ENCODE results near the gene OBSCN.

The OBSCN gene

DNA sequence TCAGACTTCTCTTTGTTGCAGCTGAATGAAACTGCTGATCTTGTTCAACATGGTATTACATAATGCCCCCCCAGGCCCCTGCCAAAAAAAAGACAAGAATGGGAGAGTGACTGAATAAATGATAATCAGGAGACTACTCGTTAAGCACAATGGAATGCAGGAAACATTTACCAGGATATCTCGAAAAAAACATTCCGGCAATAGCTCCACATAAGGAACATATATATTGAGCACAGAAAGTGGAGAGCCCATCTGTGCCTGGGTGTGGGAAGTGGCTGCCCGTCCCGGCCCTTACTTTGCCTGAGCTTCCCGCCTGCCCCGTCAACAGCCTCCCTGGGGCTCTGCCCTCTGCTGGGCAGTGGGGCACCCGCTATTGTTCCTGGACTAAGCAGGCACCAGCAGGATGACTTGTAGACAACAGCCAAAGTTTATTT, 185.4 kb downstream of the OBSCN start:
- no peak for DNase-seq

DNA sequence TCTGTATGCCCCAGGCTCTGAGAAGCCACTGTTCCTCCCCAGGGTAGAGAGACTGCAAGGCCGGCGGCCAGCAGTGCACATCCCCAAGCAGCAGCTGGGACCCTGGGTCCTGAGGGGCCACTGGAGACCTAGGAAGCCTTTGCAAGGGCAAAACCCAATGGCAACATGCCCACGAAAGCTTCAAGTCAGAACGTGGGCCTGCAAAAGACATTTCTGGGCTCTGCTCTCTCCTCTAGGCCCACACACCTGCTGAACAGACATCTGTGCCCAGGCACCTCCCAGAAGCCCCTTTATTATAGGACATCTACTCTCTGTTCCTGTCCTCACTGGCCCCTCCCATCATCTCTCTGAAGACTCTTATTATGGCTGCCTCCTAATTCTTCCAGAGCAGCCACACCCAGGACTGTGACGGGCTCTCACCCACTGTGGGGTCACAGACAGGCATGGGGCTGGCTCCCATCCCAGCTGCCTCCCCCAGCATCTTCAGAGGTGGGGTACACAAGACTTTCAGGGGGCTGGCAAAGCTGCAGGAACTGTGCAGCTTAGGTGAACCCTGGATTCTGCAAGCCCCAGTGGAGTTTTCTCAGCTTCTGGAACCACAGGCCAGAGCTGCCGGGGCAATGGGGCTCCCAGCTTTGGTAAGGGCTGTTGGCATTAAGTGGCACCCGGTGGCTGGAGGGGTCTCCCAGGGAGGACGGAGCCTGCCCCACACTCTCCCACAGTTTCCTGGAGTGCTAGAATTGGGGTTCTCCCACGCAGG, 186.1 kb downstream of the OBSCN start:
- no peak for DNase-seq

GRCh38 chr1:228394571-228395394, 186.9 kb downstream of the OBSCN start:
- peak; percentile 0 for DNase-seq

DNA sequence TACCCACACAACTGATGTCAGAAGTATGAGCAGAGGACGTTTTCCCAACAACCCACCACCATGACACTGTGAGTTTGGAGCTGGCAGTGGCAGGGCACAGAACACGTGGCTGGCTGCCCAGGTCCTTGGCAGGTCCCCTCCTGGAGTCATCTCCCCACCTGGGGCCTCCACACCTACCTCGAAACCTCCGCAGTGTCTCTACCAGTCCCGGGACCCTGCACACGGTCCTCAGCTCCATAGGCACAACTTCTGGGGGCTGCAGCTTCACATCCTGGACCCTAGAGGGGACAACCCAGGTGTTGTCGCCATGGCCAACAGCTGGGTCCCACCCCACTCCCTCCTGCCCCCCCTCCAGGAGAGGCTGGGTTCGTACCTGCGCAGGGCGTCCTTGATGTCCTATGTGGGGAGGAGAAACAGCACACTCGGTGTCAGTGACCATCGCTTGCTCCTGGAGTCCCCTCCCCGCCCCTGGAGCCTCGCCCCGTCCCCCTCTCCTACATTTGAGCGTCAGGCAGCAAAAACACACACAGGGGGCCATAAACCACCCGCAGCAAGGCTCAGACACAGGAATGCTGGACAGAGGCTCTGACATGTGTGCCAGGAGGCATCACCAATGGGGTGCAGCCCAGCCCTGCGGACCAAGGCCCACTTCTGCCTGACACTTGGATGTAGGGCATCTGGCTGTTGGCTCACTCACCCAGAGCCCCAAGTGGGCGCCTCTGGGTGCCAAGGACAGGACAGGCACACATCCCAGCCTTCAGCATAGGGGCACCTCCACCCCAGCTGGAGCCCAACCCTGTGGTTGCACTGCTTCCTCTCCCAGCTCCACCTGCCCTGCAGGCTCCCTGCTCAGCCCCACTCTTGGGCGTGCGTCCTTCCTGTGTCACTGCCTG, 189.2 kb downstream of the OBSCN start:
- DNase-seq = no peak

DNA sequence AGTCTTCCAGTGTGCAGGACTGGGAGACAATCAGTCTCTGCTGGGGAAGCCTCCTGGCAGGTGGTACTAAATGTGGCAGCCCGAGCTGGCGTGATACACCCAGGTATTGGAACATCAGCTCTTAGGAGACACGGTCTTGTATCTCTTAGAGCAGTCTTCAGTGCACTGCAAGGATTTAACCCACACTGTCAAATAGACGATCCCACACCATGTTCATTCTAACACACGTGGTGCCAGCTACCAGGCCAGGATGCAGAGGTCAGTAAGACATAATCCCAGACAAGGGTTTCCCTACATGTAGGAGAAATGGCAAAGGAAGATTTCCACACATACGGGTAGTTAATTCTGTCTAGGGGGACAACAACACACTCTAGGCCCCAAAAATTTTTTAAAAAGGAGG, 190.1 kb downstream of the OBSCN start:
- no peak for DNase-seq

GRCh38 chr1:228398741-228399461, 191.1 kb downstream of the OBSCN start:
- no peak for DNase-seq

GRCh38 chr1:228399531-228400236, 191.8 kb downstream of the OBSCN start:
- no peak for DNase-seq

- no peak for DNase-seq
Measured at GRCh38 chr1:228400237-228400651, 192.4 kb downstream of the OBSCN start.

DNA sequence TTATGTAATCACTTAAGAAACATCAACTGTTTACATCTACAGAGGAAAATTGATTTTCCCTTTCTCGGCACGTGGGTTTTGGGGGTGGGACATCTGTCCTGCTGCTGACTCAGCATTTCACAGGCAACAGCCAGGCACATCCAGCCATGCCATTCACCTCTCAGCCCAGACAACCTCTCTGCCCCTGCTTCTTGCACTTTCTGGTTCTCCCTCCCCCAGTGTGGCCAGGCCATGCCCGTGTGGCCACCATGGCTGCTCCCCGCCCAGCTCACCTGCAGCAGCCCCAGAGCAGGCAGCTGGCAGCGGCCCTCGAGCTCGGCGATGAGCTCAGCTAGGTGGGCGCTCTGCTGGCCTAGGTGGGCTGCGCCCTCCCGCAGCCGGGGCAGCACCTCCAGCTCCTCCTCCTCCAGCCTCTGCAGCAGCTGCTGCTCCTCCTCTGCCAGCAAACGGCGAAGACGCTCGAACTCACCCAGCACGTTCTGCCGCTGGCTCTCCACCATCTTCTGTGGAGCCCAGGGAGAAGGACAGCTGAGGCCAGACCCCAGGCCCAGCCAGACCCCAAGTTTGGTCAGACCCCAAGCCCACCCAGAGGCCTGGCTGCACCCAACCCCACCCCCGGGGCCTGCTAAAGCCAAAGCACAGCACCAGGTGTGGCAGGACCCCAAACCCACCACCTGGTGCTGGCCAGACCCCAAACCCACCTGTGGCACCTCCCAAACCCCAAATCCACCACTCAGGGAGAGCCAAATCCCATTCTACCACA, 193.0 kb downstream of the OBSCN start:
- DNase-seq = no peak

GRCh38 chr1:228401782-228402640, 194.2 kb downstream of the OBSCN start:
- no peak for DNase-seq

DNA sequence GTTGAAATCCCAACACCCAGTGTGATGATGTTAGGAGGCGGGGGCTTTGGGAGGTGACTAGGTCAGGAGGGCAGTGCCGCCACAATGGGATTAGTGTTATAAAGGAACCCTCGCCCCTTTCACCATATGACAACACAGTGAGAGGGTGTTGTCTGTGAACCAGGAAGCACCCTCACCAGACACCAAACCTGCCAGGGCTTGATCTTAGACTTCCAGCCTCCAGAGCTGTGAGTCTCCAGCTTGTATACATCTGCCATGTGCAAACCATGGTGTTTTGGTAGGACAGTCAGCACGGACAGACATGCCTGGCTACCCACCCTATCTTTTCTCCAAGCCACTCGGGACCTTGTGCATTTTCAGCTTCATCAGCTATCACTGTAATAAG, 194.8 kb downstream of the OBSCN start:
- no peak for DNase-seq

- no peak for DNase-seq
Measured at GRCh38 chr1:228403231-228403631, 195.4 kb downstream of the OBSCN start.

DNA sequence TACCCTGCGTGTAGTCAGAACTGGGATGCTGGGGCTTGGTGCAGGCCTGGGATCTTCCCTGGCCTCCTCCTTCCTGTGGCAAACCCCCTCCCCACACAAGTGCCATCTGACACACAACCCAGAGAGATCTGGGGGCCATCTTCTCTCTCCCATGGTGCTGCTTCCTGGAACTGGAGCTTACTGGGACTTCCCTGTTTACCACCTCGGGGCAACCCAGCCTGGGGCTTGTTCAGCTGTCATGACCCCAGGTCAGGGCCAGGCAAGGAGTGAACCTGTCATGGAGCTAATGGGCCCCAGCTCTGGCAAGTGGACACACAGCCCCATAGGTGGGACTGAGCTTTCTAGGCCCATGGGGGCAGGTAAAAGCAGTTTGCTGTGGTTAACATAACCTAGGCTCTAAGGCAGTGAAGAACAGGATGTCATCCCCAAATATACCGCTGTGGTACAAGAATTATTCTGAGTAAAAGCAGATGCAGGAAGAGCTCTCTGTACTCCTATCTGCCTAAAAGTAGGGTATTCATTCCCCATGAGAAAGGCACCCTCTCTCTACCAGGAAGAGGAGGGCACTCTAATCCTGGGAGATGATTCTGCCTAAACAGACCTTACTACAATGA, 196.4 kb downstream of the OBSCN start:
- DNase-seq = no peak

DNA sequence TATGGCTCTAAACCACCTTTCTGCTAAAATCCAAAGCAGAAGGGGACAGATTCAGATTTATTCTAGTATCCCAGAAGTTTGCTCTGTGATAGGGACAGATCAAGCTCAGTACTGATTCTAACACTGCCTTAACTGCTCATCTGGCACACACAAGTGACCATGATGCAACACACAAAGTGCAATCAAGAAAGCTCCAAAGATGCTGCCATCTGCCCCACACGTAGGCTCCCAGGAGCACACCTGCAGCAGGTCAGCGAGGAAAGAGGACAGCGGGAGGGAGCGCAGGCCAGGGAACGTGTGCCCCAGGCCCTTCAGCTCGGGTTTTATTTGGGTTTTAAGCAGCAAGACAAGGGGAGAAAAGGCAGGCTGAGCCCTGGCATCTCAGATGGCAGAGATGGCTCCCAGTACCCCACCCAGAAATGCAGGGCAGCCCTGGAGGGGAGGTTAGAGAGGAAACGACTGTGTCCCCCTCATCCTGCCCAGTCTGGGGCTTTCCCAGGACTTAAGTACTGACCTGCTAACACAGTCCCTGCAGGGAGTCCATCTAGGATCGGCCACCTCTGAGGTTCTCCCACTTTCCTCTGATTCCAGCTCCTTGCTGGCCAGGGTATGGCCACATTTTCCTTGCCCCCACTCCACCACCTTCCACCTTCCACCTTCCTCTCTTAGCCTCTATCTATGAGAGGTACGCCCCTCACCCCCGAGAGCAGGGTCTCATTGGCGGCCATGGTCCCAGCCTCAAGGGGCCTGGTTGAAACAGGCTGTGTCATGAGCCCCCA, 197.5 kb downstream of the OBSCN start:
- no peak for DNase-seq

GRCh38 chr1:228405979-228406228, 198.1 kb downstream of the OBSCN start:
- DNase-seq = no peak

DNA sequence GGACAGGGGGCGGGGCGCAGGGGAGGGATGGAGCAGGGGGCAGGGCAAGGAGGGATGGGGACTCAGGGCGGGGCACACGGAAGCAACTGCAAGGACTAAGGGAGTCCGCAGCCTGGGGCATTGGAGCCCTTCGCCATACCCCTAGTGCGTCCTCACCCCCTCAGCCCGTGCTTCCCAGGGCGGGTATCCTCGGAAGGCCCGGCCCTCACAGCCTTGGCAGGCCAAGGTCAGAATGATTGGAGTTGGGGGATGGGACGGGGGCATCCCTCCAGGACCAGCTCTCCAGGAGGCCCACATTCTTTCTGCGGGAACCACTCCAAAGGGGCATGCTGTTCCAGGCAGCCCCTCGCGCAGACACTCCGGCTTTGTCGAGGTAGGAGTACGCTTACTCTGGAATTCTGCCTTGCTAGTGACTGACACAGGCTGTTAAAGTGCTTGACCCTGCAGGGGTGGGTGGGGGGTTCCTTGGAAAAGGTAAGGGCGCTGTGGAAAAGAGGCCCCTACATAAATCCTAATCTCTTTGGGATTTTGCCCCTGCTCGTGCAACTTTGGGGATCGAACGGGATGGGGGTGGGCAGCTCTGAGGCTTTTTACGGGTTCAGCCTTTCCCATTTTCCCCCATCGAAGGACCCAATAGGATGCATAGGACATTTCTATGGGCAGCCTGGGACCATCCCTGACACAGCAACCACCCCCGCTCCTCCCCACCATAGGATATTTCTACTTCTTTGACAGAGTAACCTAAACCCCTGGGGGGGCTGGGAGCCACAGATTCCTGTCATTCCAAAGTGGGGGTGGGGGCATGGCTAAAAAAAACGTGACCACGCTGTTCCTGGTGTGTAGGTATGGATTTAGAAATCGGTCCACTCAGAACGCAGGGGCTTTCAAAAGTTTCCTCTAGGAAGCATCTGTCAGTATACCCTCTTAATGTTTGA, 199.5 kb downstream of the OBSCN start:
- no peak for DNase-seq

DNA sequence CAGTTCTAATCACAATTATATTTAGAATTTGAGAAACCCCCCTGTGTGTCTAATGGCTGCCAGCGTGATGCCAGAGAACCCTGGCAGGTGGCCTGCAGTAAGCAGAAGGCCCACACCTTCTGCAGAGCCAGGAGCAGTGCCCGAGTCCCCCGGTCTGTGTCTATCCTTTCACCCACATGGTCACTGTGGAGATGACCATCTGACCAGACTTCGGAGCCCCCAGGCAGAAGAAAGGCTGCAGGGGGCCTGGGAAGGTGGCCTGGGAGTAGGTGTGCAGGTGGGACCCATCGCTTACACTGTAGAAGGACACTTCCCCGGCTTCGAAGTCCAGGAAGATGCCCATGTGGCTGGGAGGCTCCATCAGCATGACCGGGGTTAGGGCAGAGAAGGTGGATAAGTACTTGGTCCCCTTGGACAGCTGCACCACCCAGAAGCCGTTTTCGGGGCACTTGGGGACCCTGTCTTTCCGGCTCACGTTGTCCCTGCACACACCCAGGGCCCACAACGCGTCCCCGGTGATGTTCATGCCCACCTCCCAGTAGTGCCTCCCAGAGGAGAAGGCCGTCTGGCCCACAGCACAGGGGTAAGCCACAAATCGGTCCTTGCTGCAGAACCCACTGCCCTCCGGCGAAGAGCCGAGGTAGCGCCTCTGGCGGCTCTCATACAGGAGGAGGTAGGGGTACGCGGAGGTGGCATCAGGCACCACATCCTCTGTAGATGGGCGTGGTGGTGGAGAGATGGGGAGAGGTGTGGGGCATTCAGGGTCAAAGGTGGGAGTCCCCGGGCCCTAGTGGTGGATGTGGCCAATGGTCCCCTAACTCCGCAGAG, 200.4 kb downstream of the OBSCN start:
- DNase-seq = no peak

Measured in stimulated activated CD4-positive, alpha-beta T cell treated with anti-CD3 and anti-CD28 coated beads, Interleukin-1b, Interleukin-23, amount 100 ng/mL, for 48 hours (primary cell).